Lung (tissue), 12 donors: ENCODE results near the gene CMIP. TPM values are rescaled to one million over a fixed set of nuclear protein-coding genes. Genes with fewer than 3 reads are reported as not detected.

Experiments used
- ATAC-seq: fragments of 200-7000 bp; cut with Tn5 transposase; one replicate; pipeline ENCODE4 v1.9.1; 2020; ENCODE audit warnings: moderate number of reproducible peaks; ENCODE audit not compliant: insufficient read depth, low FRiP score
- DNase-seq, 3 donors: peaks; one replicate each; pipeline ENCODE4 v3.0.0-alpha.2; 2013 to 2017
- H3K27ac ChIP-seq, 2 donors: one replicate each; pipeline ENCODE4 v1.5.1; 2013; ENCODE audit warnings: mild to moderate bottlenecking in 2 of 2, moderate library complexity in 2 of 2, control low read depth in 1 of 2, inconsistent platforms in 1 of 2, low read depth in 1 of 2, low read length in 1 of 2
- H3K27me3 ChIP-seq, 3 donors: one replicate each; pipeline ENCODE4 v1.5.1; 2013; ENCODE audit warnings: low read length in 2 of 3; ENCODE audit not compliant: control insufficient read depth in 3 of 3, insufficient read depth in 3 of 3
- H3K36me3 ChIP-seq, 4 donors: one replicate each; pipeline ENCODE4 v1.5.1; 2013; ENCODE audit warnings: low read length in 4 of 4, mild to moderate bottlenecking in 1 of 4, moderate library complexity in 1 of 4; ENCODE audit not compliant: control insufficient read depth in 4 of 4, insufficient read depth in 4 of 4
- H3K4me1 ChIP-seq, 5 donors: one replicate each; pipeline ENCODE4 v1.5.1; 2013; ENCODE audit warnings: low read length in 5 of 5, mild to moderate bottlenecking in 2 of 5, moderate library complexity in 1 of 5; ENCODE audit not compliant: control insufficient read depth in 5 of 5, insufficient read depth in 5 of 5
- H3K4me3 ChIP-seq: one replicate; pipeline ENCODE4 v1.5.1; 2013; ENCODE audit warnings: mild to moderate bottlenecking, control low read depth, moderate library complexity
- H3K9ac ChIP-seq, 2 donors: one replicate each; pipeline ENCODE4 v1.5.1; 2013; ENCODE audit warnings: low read length in 2 of 2, control low read depth in 1 of 2; ENCODE audit not compliant: insufficient read depth in 1 of 2
- H3K9me3 ChIP-seq, 4 donors: one replicate each; pipeline ENCODE4 v1.5.1; 2013; ENCODE audit warnings: low read length in 3 of 4, mild to moderate bottlenecking in 1 of 4, moderate library complexity in 1 of 4; ENCODE audit not compliant: control insufficient read depth in 4 of 4, insufficient read depth in 3 of 4
- WGBS, 2 donors: extraction: QIAGEN DNeasy Blood & Tissue Kit; methylation state at CpG; one replicate each; pipeline ENCODE4 v1.1.7; 2013; 5-methylcytosine and 5-hydroxymethylcytosine counted together
- polyA plus RNA-seq, 2 donors: library from polyadenylated mRNA; stranded (reverse); fragments of 200-250 nt; gene quantifications; one replicate each; pipeline ENCODE4 v1.2.1, GENCODE V29; 2013
- total RNA-seq, 2 donors: library from RNA; depleted of rRNA in 1 of 2; stranded (reverse); fragments of >200 nt in 1 of 2; gene quantifications; one replicate each; pipeline ENCODE4 v1.2.1, GENCODE V29; 2014 to 2021
- TF ChIP-seq, protein P1 (sequence below): IDR thresholded peaks from 2 replicates; pipeline ENCODE4 v1.5.1; 2012; ENCODE audit warnings: mild to moderate bottlenecking; ENCODE audit errors: control extremely low read depth, extremely low read depth
- donor health status: control.
- donor health status: control.
- donor health status: Bipolar disorder and iron deficiency.
- donor health status: healthy.
- donor health status: DM: yes; HTN: yes; CAD: no.

CMIP gene
- total and polyA plus RNA-seq, 4 donors: 11.8 to 80.5 (median 48.6) TPM

DNA sequence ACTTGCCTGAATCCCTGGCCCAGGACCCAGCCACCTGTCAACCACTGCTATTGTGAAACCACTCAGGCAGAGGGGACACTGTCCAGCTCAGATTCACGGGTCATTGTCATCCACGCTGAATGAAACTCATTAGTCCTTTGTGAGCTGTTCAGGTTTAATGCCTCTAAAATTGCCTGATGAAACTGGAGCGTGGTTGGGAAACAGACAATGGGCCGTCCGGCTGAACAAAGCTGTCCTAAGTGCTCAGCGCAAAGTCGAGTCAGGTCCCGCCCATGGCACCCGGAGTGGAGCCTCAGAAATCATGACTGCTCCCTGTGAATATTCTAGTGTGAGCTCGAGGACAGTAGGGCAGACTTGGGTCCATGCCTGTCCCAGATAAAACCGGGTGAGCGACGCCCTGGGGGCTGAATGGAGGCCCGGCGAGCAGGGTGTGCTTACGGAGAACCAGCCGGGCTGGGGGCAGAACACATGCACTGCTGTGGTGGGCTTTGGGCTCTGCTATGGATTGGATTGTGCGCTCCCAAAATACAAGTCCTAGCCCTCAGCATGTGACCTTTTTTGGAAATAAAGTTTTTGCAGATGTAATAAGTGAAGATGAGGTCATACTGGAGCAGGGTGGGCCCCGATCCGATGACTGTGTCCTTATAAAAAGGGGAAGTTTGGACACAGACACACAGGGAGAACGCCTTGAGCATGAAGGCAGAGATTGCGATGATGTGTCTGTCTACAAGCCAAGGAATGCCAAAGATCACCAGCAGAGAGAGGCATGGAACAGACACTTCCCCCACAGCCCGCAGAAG is 12.9 kb upstream of the CMIP start:
- Histone ChIP-seq H3K27me3 (no peaks in the 10 kb centered on the region), H3K36me3 (no peaks in the 10 kb centered on the region), H3K9ac (no peak overlapping the region), H3K4me1 (peaks cover 0 to 4% (median 0%) of the 10 kb centered on the region in 5 donors), H3K4me3 (no peak overlapping the region), H3K9me3 (no peaks in the 10 kb centered on the region), H3K27ac (no peak overlapping the region)
- peak in 2 of 3 donors; percentile 19 to 25 for DNase-seq
- ATAC-seq: peak; percentile 61
- WGBS, 2 donors: 80 to 85% methylated on average over 23 of the region's 23 CpGs
- TF ChIP-seq, protein P1, sequence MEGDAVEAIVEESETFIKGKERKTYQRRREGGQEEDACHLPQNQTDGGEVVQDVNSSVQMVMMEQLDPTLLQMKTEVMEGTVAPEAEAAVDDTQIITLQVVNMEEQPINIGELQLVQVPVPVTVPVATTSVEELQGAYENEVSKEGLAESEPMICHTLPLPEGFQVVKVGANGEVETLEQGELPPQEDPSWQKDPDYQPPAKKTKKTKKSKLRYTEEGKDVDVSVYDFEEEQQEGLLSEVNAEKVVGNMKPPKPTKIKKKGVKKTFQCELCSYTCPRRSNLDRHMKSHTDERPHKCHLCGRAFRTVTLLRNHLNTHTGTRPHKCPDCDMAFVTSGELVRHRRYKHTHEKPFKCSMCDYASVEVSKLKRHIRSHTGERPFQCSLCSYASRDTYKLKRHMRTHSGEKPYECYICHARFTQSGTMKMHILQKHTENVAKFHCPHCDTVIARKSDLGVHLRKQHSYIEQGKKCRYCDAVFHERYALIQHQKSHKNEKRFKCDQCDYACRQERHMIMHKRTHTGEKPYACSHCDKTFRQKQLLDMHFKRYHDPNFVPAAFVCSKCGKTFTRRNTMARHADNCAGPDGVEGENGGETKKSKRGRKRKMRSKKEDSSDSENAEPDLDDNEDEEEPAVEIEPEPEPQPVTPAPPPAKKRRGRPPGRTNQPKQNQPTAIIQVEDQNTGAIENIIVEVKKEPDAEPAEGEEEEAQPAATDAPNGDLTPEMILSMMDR: no peak

DNA sequence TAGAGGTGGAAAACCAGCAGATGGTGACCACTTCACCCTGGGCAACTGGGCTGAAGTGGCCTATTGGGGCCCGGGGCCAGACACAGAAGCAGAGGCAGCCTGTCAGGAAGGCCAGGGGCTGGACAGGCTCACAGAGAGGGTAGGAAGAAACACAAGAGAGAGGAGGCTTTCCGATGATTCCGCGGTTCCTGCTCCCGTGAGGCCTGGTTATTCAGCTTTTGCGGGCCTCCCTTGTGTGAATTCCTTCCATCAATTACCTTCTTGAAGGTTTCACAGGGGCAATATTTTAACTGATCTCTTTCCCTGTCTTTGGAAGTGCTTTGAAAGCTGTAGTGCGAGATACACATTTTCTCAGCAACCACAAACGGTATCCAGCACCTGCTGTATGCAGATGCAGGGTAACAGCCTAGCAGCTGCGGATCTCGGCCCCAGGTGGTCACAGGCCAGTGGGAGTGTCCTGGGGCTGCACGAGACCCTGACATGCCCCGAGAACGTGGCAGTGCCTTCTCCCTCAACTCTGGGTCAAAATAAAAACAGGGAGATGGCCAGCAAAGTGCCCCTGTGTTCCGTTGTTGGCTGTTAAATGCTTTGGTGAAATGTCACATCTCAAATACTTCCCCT is 11.6 kb upstream of the CMIP start:
- no peaks in the 10 kb centered on the region for H3K27me3 ChIP-seq
- no peak for DNase-seq
- WGBS, 2 donors: 46 to 75% methylated on average over 14 of the region's 14 CpGs
- H3K36me3 ChIP-seq: no peaks in the 10 kb centered on the region
- H3K9me3 ChIP-seq: no peaks in the 10 kb centered on the region
- H3K27ac ChIP-seq: no peak overlapping the region
- H3K9ac ChIP-seq: no peak overlapping the region
- TF ChIP-seq, protein P1: no peak
- no peak for ATAC-seq
- H3K4me3 ChIP-seq: no peak overlapping the region
- H3K4me1 ChIP-seq: peaks cover 0 to 4% (median 0%) of the 10 kb centered on the region in 5 donors

DNA sequence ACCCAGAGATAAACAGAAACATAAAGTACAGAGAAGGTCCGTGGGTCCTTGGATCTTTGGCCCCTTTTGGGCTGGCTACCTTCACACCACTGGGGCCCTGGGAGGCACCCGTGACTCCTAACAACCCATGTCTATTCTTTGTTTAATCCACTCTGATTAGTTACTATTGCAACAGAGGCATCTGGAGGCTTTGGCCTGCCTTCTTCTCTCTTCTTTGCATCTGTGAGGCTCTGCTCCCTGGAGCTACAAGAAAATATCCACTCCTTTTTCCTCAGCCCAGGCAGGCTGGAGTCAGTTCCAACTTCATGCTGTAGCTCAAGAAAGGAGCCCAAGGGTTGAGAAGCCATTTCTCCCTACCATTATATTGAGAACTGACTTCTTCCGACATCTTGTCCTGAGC is 9.5 kb upstream of the CMIP start:
- no peak overlapping the region for H3K27ac ChIP-seq
- DNase-seq (no peak), ATAC-seq (no peak)
- H3K4me1 ChIP-seq: peaks cover 0 to 5% (median 0%) of the 10 kb centered on the region in 5 donors
- TF ChIP-seq, protein P1: no peak
- H3K9me3 ChIP-seq: no peaks in the 10 kb centered on the region
- no peaks in the 10 kb centered on the region for H3K36me3 ChIP-seq
- 83 to 86% methylated on average over 3 of the region's 3 CpGs for WGBS, 2 donors
- no peak overlapping the region for H3K9ac ChIP-seq
- no peak overlapping the region for H3K4me3 ChIP-seq
- no peaks in the 10 kb centered on the region for H3K27me3 ChIP-seq
